Thyroid gland (tissue), 4 donors: Measurements from ENCODE around the gene MUCL1. TPM values are rescaled to one million over a fixed set of nuclear protein-coding genes. Genes with fewer than 3 reads are reported as not detected.

Experiments used
- DNase-seq, 2 donors: peaks; one replicate each; pipeline ENCODE4 v3.0.0-alpha.2; 2019
- H3K27ac ChIP-seq, 3 donors: fragments of 200-600 bp; sonication (generic); 1 replicate in 2 of 3; 2 replicates in 1 of 3; pipeline ENCODE4 v1.5.1; 2016 to 2019; ENCODE audit warnings: mild to moderate bottlenecking in 1 of 3, moderate library complexity in 1 of 3
- H3K27me3 ChIP-seq: fragments of 200-600 bp; sonication (generic); one replicate; pipeline ENCODE4 v1.5.1; 2019
- H3K36me3 ChIP-seq, 2 donors: fragments of 200-600 bp; sonication (generic); one replicate each; pipeline ENCODE4 v1.5.1; 2016 to 2019
- H3K4me1 ChIP-seq, 2 donors: fragments of 200-600 bp; sonication (generic); one replicate each; pipeline ENCODE4 v1.5.1; 2017 to 2019
- H3K4me3 ChIP-seq, 3 donors: fragments of 200-600 bp; sonication (generic); replicated peaks in 1 of 3; 1 replicate in 2 of 3; 2 replicates in 1 of 3; pipeline ENCODE4 v1.5.1; 2016; ENCODE audit warnings: mild to moderate bottlenecking in 1 of 3
- H3K9me3 ChIP-seq: fragments of 200-600 bp; sonication (generic); one replicate; pipeline ENCODE4 v1.5.1; 2017
- CTCF ChIP-seq, 6 experiments: fragments of 200-600 bp in 3 of 6; fragments of 450-650 bp in 3 of 6; sonication (generic) in 3 of 6; IDR thresholded peaks; one replicate each; pipeline ENCODE4 v1.5.1; 2016 to 2019; ENCODE audit warnings: antibody characterized with exemption in 6 of 6, mild to moderate bottlenecking in 2 of 6, inconsistent platforms in 1 of 6, moderate library complexity in 1 of 6
- POLR2A ChIP-seq, 2 donors: fragments of 450-650 bp; IDR thresholded peaks; one replicate each; pipeline ENCODE4 v1.6.1; 2017; ENCODE audit warnings: antibody characterized with exemption in 2 of 2, mild to moderate bottlenecking in 2 of 2, moderate library complexity in 1 of 2
- WGBS, 2 donors: methylation state at CpG; one replicate each; pipeline ENCODE4 v1.1.5; 2017; 5-methylcytosine and 5-hydroxymethylcytosine counted together
- intact Hi-C: fragments of 100-400 bp; cut with DNase I; formaldehyde crosslinking; loops from one replicate; pipeline ENCODE4 v1.15.1; 2023
- total RNA-seq, 4 donors: library from RNA; depleted of rRNA; stranded (reverse); fragments of >200 nt; gene quantifications; one replicate each; pipeline ENCODE4 v1.2.3, GENCODE V29; 2016

MUCL1 gene
- total RNA-seq, 4 donors from 2014 or later: not detected

- DNase-seq: no peak
- TF ChIP-seq CTCF (IDR thresholded peaks at IDR 0.05) (no peak), POLR2A (IDR thresholded peaks at IDR 0.05) (no peak)
- 85 to 94% methylated on average over 1 of the region's 1 CpG for WGBS, 2 donors
- intact Hi-C loops: no loop called here
- Histone ChIP-seq H3K27ac (no peak overlapping the region), H3K4me3 (no peak overlapping the region), H3K27me3 (no peaks in the 10 kb centered on the region), H3K4me1 (no peaks in the 10 kb centered on the region), H3K36me3 (no peaks in the 10 kb centered on the region), H3K9me3 (no peaks in the 10 kb centered on the region)
Observed at GRCh38 chr12:54831631-54832030, 22.7 kb upstream of the MUCL1 start.

- no peak overlapping the region for H3K4me3 ChIP-seq
- no peak for TF ChIP-seq CTCF (IDR thresholded peaks at IDR 0.05)
- TF ChIP-seq POLR2A (IDR thresholded peaks at IDR 0.05): no peak
- intact Hi-C loops: no loop called here
- no peaks in the 10 kb centered on the region for H3K9me3 ChIP-seq
- H3K4me1 ChIP-seq: no peaks in the 10 kb centered on the region
- no peaks in the 10 kb centered on the region for H3K36me3 ChIP-seq
- H3K27me3 ChIP-seq: no peaks in the 10 kb centered on the region
- 44 to 46% methylated on average over 3 of the region's 3 CpGs for WGBS, 2 donors
- H3K27ac ChIP-seq: no peak overlapping the region
- DNase-seq: no peak
Observed at GRCh38 chr12:54840244-54840865, 14.0 kb upstream of the MUCL1 start.

- H3K27me3 ChIP-seq: no peaks in the 10 kb centered on the region
- no peak for DNase-seq
- TF ChIP-seq CTCF (IDR thresholded peaks at IDR 0.05) (no peak), POLR2A (IDR thresholded peaks at IDR 0.05) (no peak)
- H3K4me3 ChIP-seq: no peak overlapping the region
- H3K9me3 ChIP-seq: no peaks in the 10 kb centered on the region
- H3K36me3 ChIP-seq: no peaks in the 10 kb centered on the region
- WGBS, 2 donors: 55 to 61% methylated on average over 2 of the region's 2 CpGs
- no peaks in the 10 kb centered on the region for H3K4me1 ChIP-seq
- H3K27ac ChIP-seq: no peak overlapping the region
- intact Hi-C loops: loop anchor here (10.0 kb wide), 1 partner anchor 97 kb away; no protein-coding TSS in a partner anchor
Observed at GRCh38 chr12:54857406-54857805, 3.1 kb downstream of the MUCL1 start.

- intact Hi-C loops: loop anchor here (10.0 kb wide), 1 partner anchor 96 kb away; no protein-coding TSS in a partner anchor
- H3K36me3 ChIP-seq: no peaks in the 10 kb centered on the region
Observed at GRCh38 chr12:54858562-54858961, 4.2 kb downstream of the MUCL1 start.

More at GRCh38 chr12:54858562-54858961, 4.2 kb downstream of the MUCL1 start:
- TF ChIP-seq POLR2A (IDR thresholded peaks at IDR 0.05) (no peak), CTCF (IDR thresholded peaks at IDR 0.05) (no peak)
- Histone ChIP-seq H3K27me3 (no peaks in the 10 kb centered on the region), H3K4me1 (no peaks in the 10 kb centered on the region), H3K9me3 (no peaks in the 10 kb centered on the region), H3K27ac (no peak overlapping the region), H3K4me3 (no peak overlapping the region)
- 38% methylated on average over 1 of the region's 1 CpG for WGBS, 2 donors
- no peak for DNase-seq
